Esophagus squamous epithelium (tissue), 4 donors: ENCODE data around the gene NMRK2.

Experiments
- CTCF ChIP-seq, 6 experiments: fragments of 450-650 bp in 4 of 6; fragments of 200-600 bp in 2 of 6; sonication (generic) in 2 of 6; IDR thresholded peaks; one replicate each; pipeline ENCODE4 v1.5.1; 2016 to 2019; ENCODE audit warnings: antibody characterized with exemption in 6 of 6, mild to moderate bottlenecking in 4 of 6, moderate library complexity in 4 of 6
- POLR2A ChIP-seq, 4 donors: fragments of 450-650 bp; IDR thresholded peaks; one replicate each; pipeline ENCODE4 v1.6.1; 2017; ENCODE audit warnings: antibody characterized with exemption in 4 of 4, mild to moderate bottlenecking in 4 of 4, moderate library complexity in 3 of 4

GRCh38 chr19:3923096-3923758, 9.6 kb upstream of the NMRK2 start:
- no peak for TF ChIP-seq CTCF (IDR thresholded peaks at IDR 0.05)
- no peak for TF ChIP-seq POLR2A (IDR thresholded peaks at IDR 0.05)
